Epithelial cell of proximal tubule (primary cell): Measurements from ENCODE around the gene SLC4A1AP. TPM values are rescaled to one million over a fixed set of nuclear protein-coding genes. Genes with fewer than 3 reads are reported as not detected.

Experiments used
- DNase-seq: peaks from one replicate; pipeline ENCODE4 v3.0.0-alpha.2; 2011; ENCODE audit warnings: low read depth
- H3K4me3 ChIP-seq: 2 replicates; pipeline ENCODE4 v1.5.1; 2011; ENCODE audit warnings: low read depth, mild to moderate bottlenecking, low read length
- total RNA-seq: library from RNA; depleted of rRNA; stranded (reverse); fragments of >200 nt; gene quantifications from 2 replicates; pipeline ENCODE4 v1.2.3, GENCODE V29; 2015
- TF ChIP-seq, protein P1 (sequence below): conservative IDR thresholded peaks from 2 replicates; pipeline ENCODE4 v1.5.1; 2012; ENCODE audit warnings: low read depth, mild to moderate bottlenecking, low read length

Gene SLC4A1AP
- total RNA-seq, 1 donor from 2014 or later, result 34.7 TPM

DNA sequence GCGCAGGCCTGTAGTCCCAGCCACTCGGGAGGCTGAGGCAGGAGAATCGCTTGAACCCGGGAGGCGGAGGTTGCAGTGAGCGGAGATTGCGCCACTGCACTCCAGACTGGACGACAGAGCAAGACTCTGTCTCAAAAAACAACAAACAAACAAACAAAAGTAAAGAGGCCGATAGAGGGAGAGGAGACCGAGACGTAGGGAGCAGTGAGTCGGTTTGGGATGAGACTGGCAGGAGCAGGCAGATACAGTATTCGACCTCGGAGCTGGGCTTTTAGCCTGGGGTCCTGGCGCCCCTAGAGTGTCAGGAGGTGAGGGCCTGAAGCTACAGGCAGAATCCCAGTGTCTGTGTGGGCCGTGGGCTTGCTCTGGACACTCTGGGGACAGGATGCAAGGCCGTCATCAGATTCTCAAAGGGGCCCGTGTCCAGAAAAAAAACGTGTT is 51.2 kb downstream of the SLC4A1AP start:
- no peak for DNase-seq
- TF ChIP-seq, protein P1, sequence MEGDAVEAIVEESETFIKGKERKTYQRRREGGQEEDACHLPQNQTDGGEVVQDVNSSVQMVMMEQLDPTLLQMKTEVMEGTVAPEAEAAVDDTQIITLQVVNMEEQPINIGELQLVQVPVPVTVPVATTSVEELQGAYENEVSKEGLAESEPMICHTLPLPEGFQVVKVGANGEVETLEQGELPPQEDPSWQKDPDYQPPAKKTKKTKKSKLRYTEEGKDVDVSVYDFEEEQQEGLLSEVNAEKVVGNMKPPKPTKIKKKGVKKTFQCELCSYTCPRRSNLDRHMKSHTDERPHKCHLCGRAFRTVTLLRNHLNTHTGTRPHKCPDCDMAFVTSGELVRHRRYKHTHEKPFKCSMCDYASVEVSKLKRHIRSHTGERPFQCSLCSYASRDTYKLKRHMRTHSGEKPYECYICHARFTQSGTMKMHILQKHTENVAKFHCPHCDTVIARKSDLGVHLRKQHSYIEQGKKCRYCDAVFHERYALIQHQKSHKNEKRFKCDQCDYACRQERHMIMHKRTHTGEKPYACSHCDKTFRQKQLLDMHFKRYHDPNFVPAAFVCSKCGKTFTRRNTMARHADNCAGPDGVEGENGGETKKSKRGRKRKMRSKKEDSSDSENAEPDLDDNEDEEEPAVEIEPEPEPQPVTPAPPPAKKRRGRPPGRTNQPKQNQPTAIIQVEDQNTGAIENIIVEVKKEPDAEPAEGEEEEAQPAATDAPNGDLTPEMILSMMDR, result no peak
- H3K4me3 ChIP-seq, result peak overlapping the region; percentile 53

- peak overlapping the region; percentile 53 for H3K4me3 ChIP-seq
- TF ChIP-seq, protein P1, result no peak
- no peak for DNase-seq
These were observed 51.9 kb downstream of the SLC4A1AP start for GRCh38 chr2:27715318-27716210.

DNA sequence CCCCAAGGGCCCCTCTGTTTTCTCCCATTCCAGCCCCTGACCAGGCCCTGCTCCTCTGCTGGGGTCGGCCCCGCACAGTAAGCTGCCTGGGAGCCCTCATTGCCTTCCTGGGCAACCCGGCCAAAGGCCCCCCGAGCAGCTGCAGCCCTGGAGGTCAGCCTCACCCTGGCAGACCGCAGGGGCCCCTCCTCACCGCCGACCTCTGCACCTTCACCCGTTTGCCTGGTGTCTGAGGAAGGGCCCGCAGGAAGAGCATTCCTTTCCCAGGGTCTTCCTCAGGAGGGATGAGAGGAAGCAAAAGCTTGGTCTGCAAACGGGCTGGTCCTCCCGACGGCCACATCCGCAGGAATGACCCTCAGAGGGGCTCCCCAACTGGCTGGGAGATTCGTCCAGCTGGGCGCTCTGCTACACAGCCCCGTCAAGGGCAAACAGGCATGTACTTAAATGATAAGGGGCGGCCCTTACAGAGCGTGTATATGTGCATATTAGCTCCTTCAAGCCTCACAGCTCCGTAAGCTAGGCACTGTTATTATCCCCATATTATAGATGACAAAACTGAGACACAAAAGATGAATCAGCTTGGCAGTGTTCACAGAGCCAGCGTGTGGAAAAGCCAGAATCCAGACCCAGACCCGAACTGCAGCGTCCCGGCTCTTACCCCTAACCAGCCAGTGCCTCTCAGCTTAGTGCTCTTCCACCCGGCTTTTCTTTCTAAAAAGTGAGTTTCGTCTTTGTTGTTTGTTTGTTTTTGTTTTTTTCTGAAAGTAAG is 52.8 kb downstream of the SLC4A1AP start:
- H3K4me3 ChIP-seq, result no peak overlapping the region
- TF ChIP-seq, protein P1, result no peak
- no peak for DNase-seq

DNA sequence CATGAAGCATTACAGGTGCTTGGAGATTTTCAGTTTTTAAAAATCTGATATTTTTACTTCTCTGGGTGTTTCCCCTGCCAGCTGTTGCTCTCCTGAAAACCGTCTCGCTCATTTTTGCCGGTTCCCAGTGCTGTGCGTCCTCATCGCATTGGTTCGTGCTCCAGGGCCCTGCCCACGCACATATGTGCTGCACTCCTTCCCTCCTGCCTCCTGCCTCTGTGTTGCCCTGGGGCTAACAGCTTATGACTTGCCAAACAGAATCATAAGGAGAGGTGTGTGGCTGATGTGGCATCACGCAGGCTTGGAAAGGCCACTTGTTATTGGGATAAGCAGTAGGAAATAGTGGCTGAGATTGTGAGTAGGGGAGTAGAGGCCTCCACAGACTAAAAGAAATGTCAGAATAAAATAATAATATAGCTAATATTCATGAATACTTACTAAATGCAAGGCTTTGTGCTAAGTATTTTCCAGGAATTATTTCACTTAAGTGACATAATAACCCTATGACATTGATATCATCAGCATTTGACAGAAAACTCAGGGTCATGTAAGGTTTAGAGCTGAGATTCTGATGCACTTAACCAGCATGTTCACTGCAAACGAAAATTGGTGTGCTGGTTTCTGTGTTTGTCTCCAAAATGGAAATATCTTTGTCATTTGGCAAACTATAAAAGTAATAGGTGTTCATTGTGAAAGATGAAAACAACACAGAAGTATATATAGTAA is 53.5 kb downstream of the SLC4A1AP start:
- TF ChIP-seq, protein P1, result no peak
- no peak overlapping the region for H3K4me3 ChIP-seq
- no peak for DNase-seq

GRCh38 chr2:27720004-27720551 is 56.4 kb downstream of the SLC4A1AP start:
- DNase-seq, result no peak
- no peak overlapping the region for H3K4me3 ChIP-seq
- TF ChIP-seq, protein P1, result no peak

GRCh38 chr2:27721335-27721734 is 57.6 kb downstream of the SLC4A1AP start:
- no peak overlapping the region for H3K4me3 ChIP-seq

More at GRCh38 chr2:27721335-27721734, 57.6 kb downstream of the SLC4A1AP start:
- TF ChIP-seq, protein P1, result no peak
- DNase-seq, result no peak
